OCI-LY3 (cell line): ENCODE data around the gene KCTD15.

Source experiments
- H2AFZ ChIP-seq: fragments of 200-600, 300-600 bp; shearing (Covaris generic); 2 replicates; pipeline ENCODE4 v1.6.0; 2014; ENCODE audit warnings: antibody characterized with exemption, low read depth, low read length
- H3K27ac ChIP-seq: fragments of 200-600, 300-600 bp; sonication (generic); 2 replicates; pipeline ENCODE4 v1.5.1; 2014; ENCODE audit warnings: mild to moderate bottlenecking, low read length, moderate library complexity, mixed read lengths
- H3K27me3 ChIP-seq: fragments of 200-600, 300-600 bp; sonication (generic); 2 replicates; pipeline ENCODE4 v1.6.1; 2014; ENCODE audit warnings: low read depth, low read length, mixed read lengths
- H3K36me3 ChIP-seq: fragments of 200-600, 300-600 bp; sonication (generic); replicated peaks from 2 replicates; pipeline ENCODE3; 2014; ENCODE audit warnings: low read depth, low read length, mixed read lengths
- H3K4me1 ChIP-seq: fragments of 300-600, 200-600 bp; sonication (generic); 2 replicates; pipeline ENCODE4 v1.6.1; 2014; ENCODE audit warnings: low read length, mixed read lengths
- H3K4me2 ChIP-seq: fragments of 200-600, 300-600 bp; sonication (generic); 2 replicates; pipeline ENCODE4 v1.6.1; 2014; ENCODE audit warnings: low read length, mixed read lengths
- H3K4me3 ChIP-seq: fragments of 300-600, 200-600 bp; sonication (generic); 2 replicates; pipeline ENCODE4 v1.5.1; 2014; ENCODE audit warnings: antibody characterized with exemption, mild to moderate bottlenecking, low read length, moderate library complexity
- H3K79me2 ChIP-seq: fragments of 300-600, 200-600 bp; shearing (Covaris generic); 2 replicates; pipeline ENCODE4 v1.6.1; 2014; ENCODE audit warnings: mild to moderate bottlenecking, low read length, mixed read lengths
- H3K9ac ChIP-seq: fragments of 300-600, 200-600 bp; shearing (Covaris generic); 2 replicates; pipeline ENCODE4 v1.6.0; 2014; ENCODE audit warnings: mild to moderate bottlenecking, low read length, moderate library complexity
- H3K9me3 ChIP-seq: fragments of 200-600, 300-600 bp; shearing (Covaris generic); 2 replicates; pipeline ENCODE4 v1.6.1; 2014; ENCODE audit warnings: low read length, mixed read lengths; ENCODE audit not compliant: insufficient read depth
- H4K20me1 ChIP-seq: fragments of 200-600, 300-600 bp; sonication (generic); 2 replicates; pipeline ENCODE4 v1.6.1; 2016; ENCODE audit warnings: low read length, mixed read lengths; ENCODE audit not compliant: insufficient read depth
- CTCF ChIP-seq: fragments of 200-600, 300-600 bp; sonication (generic); IDR thresholded peaks from 2 replicates; pipeline ENCODE4 v1.5.1; 2014; ENCODE audit warnings: antibody characterized with exemption, low read length, low read depth
- EZH2phosphoT487 ChIP-seq: fragments of 200-600 bp; shearing (Covaris generic); IDR thresholded peaks from 2 replicates; pipeline ENCODE4 v1.6.1; 2018; ENCODE audit warnings: antibody characterized with exemption, mixed run types, low read depth

The KCTD15 gene

GRCh38 chr19:33771384-33772101 lies 25.1 kb upstream of the KCTD15 start:
- H4K20me1 ChIP-seq, result peaks cover 23% of the 10 kb centered on the region
- H3K9me3 ChIP-seq, result no peaks in the 10 kb centered on the region
- no peaks in the 10 kb centered on the region for H3K4me1 ChIP-seq
- peaks cover 26% of the 10 kb centered on the region for H3K27me3 ChIP-seq
- H3K79me2 ChIP-seq, result no peaks in the 10 kb centered on the region
- no peak for TF ChIP-seq EZH2phosphoT487
- peak; percentile 92 for TF ChIP-seq CTCF
- H3K9ac ChIP-seq, result no peak overlapping the region
- H3K4me2 ChIP-seq, result no peak overlapping the region
- H3K27ac ChIP-seq, result no peak overlapping the region
- no peaks in the 10 kb centered on the region for H3K36me3 ChIP-seq
- H2AFZ ChIP-seq, result no peak overlapping the region
- no peak overlapping the region for H3K4me3 ChIP-seq

GRCh38 chr19:33772102-33772857 lies 24.4 kb upstream of the KCTD15 start:
- H3K36me3 ChIP-seq, result no peaks in the 10 kb centered on the region
- H2AFZ ChIP-seq, result no peak overlapping the region
- no peaks in the 10 kb centered on the region for H3K9me3 ChIP-seq
- peaks cover 26% of the 10 kb centered on the region for H3K27me3 ChIP-seq
- H3K4me1 ChIP-seq, result no peaks in the 10 kb centered on the region
- no peak overlapping the region for H3K4me2 ChIP-seq
- TF ChIP-seq EZH2phosphoT487, result no peak
- TF ChIP-seq CTCF, result no peak
- no peaks in the 10 kb centered on the region for H3K79me2 ChIP-seq
- no peak overlapping the region for H3K4me3 ChIP-seq
- H3K9ac ChIP-seq, result no peak overlapping the region
- no peak overlapping the region for H3K27ac ChIP-seq
- H4K20me1 ChIP-seq, result peaks cover 16% of the 10 kb centered on the region

- Histone ChIP-seq H3K4me2 (no peak overlapping the region), H3K9me3 (no peaks in the 10 kb centered on the region), H3K27ac (no peak overlapping the region), H2AFZ (no peak overlapping the region), H3K27me3 (peaks cover 26% of the 10 kb centered on the region), H3K4me1 (no peaks in the 10 kb centered on the region), H3K4me3 (no peak overlapping the region), H3K9ac (no peak overlapping the region), H3K79me2 (no peaks in the 10 kb centered on the region), H4K20me1 (peaks cover 11% of the 10 kb centered on the region), H3K36me3 (no peaks in the 10 kb centered on the region)
- TF ChIP-seq EZH2phosphoT487 (no peak), CTCF (no peak)
These were observed 23.9 kb upstream of the KCTD15 start for GRCh38 chr19:33772858-33773180.

GRCh38 chr19:33773704-33774624 lies 22.7 kb upstream of the KCTD15 start:
- peaks cover 6% of the 10 kb centered on the region for H3K4me1 ChIP-seq
- no peak overlapping the region for H3K4me2 ChIP-seq
- H3K36me3 ChIP-seq, result no peaks in the 10 kb centered on the region
- H3K27ac ChIP-seq, result no peak overlapping the region
- no peak overlapping the region for H3K9ac ChIP-seq
- H4K20me1 ChIP-seq, result 0 out of 2 replicates have a peak, but pooled peaks cover 7% of the 10 kb centered on the region
- no peaks in the 10 kb centered on the region for H3K9me3 ChIP-seq
- no peaks in the 10 kb centered on the region for H3K79me2 ChIP-seq
- H2AFZ ChIP-seq, result no peak overlapping the region
- TF ChIP-seq EZH2phosphoT487 (no peak), CTCF (no peak)
- H3K4me3 ChIP-seq, result no peak overlapping the region
- H3K27me3 ChIP-seq, result peaks cover 24% of the 10 kb centered on the region
